ENCODE measurements around the gene C7orf57.

The C7orf57 gene

DNA sequence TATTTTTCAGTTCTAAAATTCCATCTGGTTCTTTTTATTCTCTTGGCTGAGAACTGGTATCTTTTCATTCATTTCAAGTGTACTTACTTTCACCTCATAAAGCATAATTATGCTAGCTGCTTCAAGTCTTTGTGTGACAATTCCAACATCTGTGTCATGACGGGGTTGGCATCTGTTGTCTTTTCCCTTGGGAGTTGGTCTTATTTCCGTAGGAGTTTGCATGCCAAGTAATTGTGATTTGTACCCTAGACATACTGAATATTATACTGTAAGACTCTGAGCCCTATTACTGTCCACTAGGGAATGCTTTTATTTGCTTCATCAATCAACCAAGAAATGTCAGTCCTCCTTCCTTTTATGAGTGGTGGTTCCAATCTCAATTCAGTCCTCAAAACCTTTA, 31.3 kb upstream of the C7orf57 start:
- no peak overlapping the region for H3K4me3 ChIP-seq (IDR thresholded peaks at IDR 0.05; ENCODE audit: insufficient read depth, low read depth, low read length)
- H2AFZ ChIP-seq (ENCODE audit: low read depth): no peak overlapping the region
- TF ChIP-seq, protein P1, sequence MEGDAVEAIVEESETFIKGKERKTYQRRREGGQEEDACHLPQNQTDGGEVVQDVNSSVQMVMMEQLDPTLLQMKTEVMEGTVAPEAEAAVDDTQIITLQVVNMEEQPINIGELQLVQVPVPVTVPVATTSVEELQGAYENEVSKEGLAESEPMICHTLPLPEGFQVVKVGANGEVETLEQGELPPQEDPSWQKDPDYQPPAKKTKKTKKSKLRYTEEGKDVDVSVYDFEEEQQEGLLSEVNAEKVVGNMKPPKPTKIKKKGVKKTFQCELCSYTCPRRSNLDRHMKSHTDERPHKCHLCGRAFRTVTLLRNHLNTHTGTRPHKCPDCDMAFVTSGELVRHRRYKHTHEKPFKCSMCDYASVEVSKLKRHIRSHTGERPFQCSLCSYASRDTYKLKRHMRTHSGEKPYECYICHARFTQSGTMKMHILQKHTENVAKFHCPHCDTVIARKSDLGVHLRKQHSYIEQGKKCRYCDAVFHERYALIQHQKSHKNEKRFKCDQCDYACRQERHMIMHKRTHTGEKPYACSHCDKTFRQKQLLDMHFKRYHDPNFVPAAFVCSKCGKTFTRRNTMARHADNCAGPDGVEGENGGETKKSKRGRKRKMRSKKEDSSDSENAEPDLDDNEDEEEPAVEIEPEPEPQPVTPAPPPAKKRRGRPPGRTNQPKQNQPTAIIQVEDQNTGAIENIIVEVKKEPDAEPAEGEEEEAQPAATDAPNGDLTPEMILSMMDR (conservative IDR thresholded peaks at IDR 0.05; ENCODE audit: low read depth, low read length): no peak
- H4K20me1 ChIP-seq (ENCODE audit: insufficient read depth): no peaks in the 10 kb centered on the region
- no peaks in the 10 kb centered on the region for H3K27me3 ChIP-seq (ENCODE audit: insufficient read depth, low read depth)
- H3K9ac ChIP-seq: no peak overlapping the region
- H3K79me2 ChIP-seq (ENCODE audit: insufficient read depth, low read depth): no peaks in the 10 kb centered on the region
- H3K4me1 ChIP-seq (ENCODE audit: low read depth, poor library complexity, severe bottlenecking): no peaks in the 10 kb centered on the region
- no peak overlapping the region for H3K27ac ChIP-seq
- no peak overlapping the region for H3K4me2 ChIP-seq
- no peaks in the 10 kb centered on the region for H3K36me3 ChIP-seq (ENCODE audit: insufficient read depth)

DNA sequence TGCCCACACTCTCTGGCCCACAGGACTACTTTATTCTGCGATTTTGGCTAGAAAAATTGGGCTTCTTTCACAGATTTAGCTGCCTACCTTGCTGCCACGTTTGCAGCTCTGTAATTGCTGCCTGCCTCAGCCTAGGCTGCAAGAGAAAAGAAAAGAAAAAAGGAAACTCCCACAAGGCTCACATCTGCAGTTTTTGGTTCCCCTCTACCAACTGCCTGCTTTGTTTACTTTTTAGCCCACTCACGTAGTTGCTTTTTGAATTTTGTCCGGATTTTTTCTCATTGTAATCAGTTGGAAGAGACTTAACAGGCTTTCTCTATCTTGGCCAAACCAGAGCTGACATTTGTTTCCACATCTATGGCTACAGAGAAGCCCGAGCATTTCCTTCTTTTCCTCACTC, 30.7 kb upstream of the C7orf57 start:
- no peaks in the 10 kb centered on the region for H4K20me1 ChIP-seq (ENCODE audit: insufficient read depth)
- no peak overlapping the region for H3K27ac ChIP-seq
- no peak overlapping the region for H3K9ac ChIP-seq
- no peak overlapping the region for H3K4me2 ChIP-seq
- no peaks in the 10 kb centered on the region for H3K79me2 ChIP-seq (ENCODE audit: insufficient read depth, low read depth)
- TF ChIP-seq, protein P1 (conservative IDR thresholded peaks at IDR 0.05; ENCODE audit: low read depth, low read length): no peak
- no peaks in the 10 kb centered on the region for H3K4me1 ChIP-seq (ENCODE audit: low read depth, poor library complexity, severe bottlenecking)
- no peaks in the 10 kb centered on the region for H3K27me3 ChIP-seq (ENCODE audit: insufficient read depth, low read depth)
- no peak overlapping the region for H2AFZ ChIP-seq (ENCODE audit: low read depth)
- H3K36me3 ChIP-seq (ENCODE audit: insufficient read depth): no peaks in the 10 kb centered on the region
- no peak overlapping the region for H3K4me3 ChIP-seq (IDR thresholded peaks at IDR 0.05; ENCODE audit: insufficient read depth, low read depth, low read length)

GRCh38 chr7:48006866-48007265, 28.5 kb upstream of the C7orf57 start:
- Histone ChIP-seq H3K4me1 (ENCODE audit: low read depth, poor library complexity, severe bottlenecking) (no peaks in the 10 kb centered on the region), H3K9ac (no peak overlapping the region), H3K4me3 (IDR thresholded peaks at IDR 0.05; ENCODE audit: insufficient read depth, low read depth, low read length) (no peak overlapping the region), H3K36me3 (ENCODE audit: insufficient read depth) (no peaks in the 10 kb centered on the region), H3K27me3 (ENCODE audit: insufficient read depth, low read depth) (no peaks in the 10 kb centered on the region), H3K79me2 (ENCODE audit: insufficient read depth, low read depth) (no peaks in the 10 kb centered on the region), H2AFZ (ENCODE audit: low read depth) (no peak overlapping the region), H3K27ac (no peak overlapping the region), H3K4me2 (no peak overlapping the region), H4K20me1 (ENCODE audit: insufficient read depth) (no peaks in the 10 kb centered on the region)
- TF ChIP-seq, protein P1 (conservative IDR thresholded peaks at IDR 0.05; ENCODE audit: low read depth, low read length): no peak

GRCh38 chr7:48009257-48009656, 26.1 kb upstream of the C7orf57 start:
- Histone ChIP-seq H3K79me2 (ENCODE audit: insufficient read depth, low read depth) (no peaks in the 10 kb centered on the region), H3K27ac (no peak overlapping the region), H4K20me1 (ENCODE audit: insufficient read depth) (no peaks in the 10 kb centered on the region), H3K4me3 (IDR thresholded peaks at IDR 0.05; ENCODE audit: insufficient read depth, low read depth, low read length) (no peak overlapping the region), H2AFZ (ENCODE audit: low read depth) (no peak overlapping the region), H3K9ac (no peak overlapping the region), H3K27me3 (ENCODE audit: insufficient read depth, low read depth) (no peaks in the 10 kb centered on the region), H3K4me1 (ENCODE audit: low read depth, poor library complexity, severe bottlenecking) (no peaks in the 10 kb centered on the region), H3K36me3 (ENCODE audit: insufficient read depth) (no peaks in the 10 kb centered on the region), H3K4me2 (no peak overlapping the region)
- TF ChIP-seq, protein P1 (conservative IDR thresholded peaks at IDR 0.05; ENCODE audit: low read depth, low read length): no peak
